Measurements from ENCODE around the gene CEP57L1. TPM values are rescaled to one million over a fixed set of nuclear protein-coding genes. Genes with fewer than 3 reads are reported as not detected.

Gene CEP57L1
- 35.9 and 42.3 TPM in 2 replicates for total RNA-seq

DNA sequence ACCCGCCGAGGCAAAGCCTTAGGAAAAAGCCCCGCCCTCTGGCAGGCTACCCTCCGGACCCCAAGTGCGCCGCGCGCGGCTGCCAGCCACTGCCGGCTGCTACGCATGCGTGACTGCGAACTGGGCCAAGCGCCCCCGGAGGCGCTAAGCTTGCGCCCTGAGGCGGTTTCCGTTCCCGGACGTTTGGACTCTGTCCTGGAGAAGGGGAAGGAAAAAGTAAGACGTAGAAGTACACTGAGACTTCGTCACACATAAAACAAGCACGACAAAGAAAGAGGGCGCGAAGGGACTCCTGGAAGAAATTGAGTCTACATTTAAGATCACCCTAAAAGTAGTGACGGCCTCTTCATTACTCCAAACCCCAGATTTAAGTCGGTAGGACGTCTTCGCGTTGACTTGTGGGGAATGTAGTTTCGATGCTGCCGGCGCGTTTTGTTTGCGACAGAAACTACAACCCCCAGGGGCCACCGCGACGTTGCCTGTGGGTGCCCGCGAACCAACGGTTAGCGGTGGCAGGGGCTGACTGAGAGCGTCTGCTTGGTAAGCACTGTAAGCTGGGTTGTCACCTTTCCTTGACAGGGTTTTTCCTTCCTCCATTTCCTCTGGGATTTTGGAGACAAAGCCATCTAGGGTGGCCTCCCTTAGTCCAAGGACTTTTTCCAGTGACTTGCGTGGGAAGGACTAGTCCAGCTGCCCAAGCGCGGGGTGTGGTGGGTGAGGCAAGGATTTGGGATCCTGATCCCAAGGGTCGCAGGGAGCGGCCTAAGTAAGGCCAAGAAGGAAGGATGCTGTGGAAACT is at the start of gene CEP57L1:
TSS of gene CEP57L1 (plus strand) at position 472 of the 799 bp plus-strand sequence. CDS start 49,715 bp downstream, outside the sequence.

DNA sequence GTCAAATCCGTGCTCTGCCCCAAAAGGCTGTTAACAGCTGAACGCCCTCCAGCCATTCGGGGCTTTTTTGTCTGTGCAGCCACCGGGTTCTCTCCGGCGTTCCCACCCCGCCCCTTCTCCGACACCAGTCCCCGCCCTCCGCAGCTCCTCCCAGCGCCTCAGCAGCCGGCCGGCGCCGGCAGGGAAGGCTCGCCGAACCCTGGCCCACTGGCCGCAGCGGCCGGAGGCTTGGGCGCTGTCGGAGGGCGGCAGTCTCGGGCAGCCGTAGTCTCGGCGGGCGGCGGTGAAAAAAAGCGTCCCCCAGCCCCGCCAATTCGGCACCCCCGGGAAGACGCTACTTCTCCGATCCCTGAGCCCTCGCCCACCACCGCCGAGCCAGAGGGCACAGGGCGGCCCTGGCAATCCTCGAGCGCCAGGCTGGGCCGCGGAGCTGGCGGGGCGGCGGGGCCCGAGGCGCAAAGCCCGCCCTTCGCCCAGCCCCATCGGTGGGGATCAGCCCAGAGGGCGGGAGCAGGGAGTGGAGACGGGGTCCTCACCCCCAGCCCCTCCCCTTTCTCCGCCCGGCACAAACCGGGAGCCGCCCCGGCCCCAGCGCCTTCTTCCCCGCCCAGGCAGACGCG is 781 bp upstream of the CEP57L1 start, which contains the start of gene SESN1:
TSS of gene SESN1 (minus strand) at position 431 of the 620 bp plus-strand sequence. CDS start 773 bp downstream, outside the sequence.

Small RNA genes lying within 50 kb of the gene (small RNA-seq; reads per million reads assigned to genes)
- gene RNU6-653P: not detected

Other genes starting within 250 kb of the CEP57L1 start
- 2.3 and 2.4 TPM in 2 replicates for gene ARMC2, start 247.1 kb upstream of the CEP57L1 start, total RNA-seq
- gene SESN1, start 661 bp upstream of the CEP57L1 start, total RNA-seq: 36.6 and 40.7 TPM in 2 replicates